ENCODE results near the gene OPRM1.
"Not testable (repeated sequence)": the region's sequence is repeated elsewhere in the genome, so short reads cannot be mapped to it uniquely, and the experiment has no call there.

OPRM1 gene

GRCh38 chr6:154156135-154156896 lies 117.3 kb downstream of the OPRM1 start:
- peak; percentile 40 for DNase-seq

GRCh38 chr6:154157082-154157481 lies 118.0 kb downstream of the OPRM1 start:
- DNase-seq: no peak

GRCh38 chr6:154157706-154158105 lies 118.7 kb downstream of the OPRM1 start:
- DNase-seq: no peak

- DNase-seq: no peak
Observed at GRCh38 chr6:154159126-154159525, 120.1 kb downstream of the OPRM1 start.

- no peak for DNase-seq
Observed at GRCh38 chr6:154161689-154162088, 122.6 kb downstream of the OPRM1 start.

GRCh38 chr6:154164397-154164796 lies 125.4 kb downstream of the OPRM1 start:
- DNase-seq: no peak

- no peak for DNase-seq
Observed at GRCh38 chr6:154165478-154165877, 126.4 kb downstream of the OPRM1 start.

- no peak for DNase-seq
Observed at GRCh38 chr6:154166140-154166539, 127.1 kb downstream of the OPRM1 start.

GRCh38 chr6:154167126-154167525 lies 128.1 kb downstream of the OPRM1 start:
- no peak for DNase-seq

GRCh38 chr6:154169193-154169847 lies 130.3 kb downstream of the OPRM1 start:
- DNase-seq: no peak

GRCh38 chr6:154170106-154170505 lies 131.1 kb downstream of the OPRM1 start:
- no peak for DNase-seq

GRCh38 chr6:154172393-154172792 lies 133.4 kb downstream of the OPRM1 start:
- not testable (repeated sequence) for DNase-seq

GRCh38 chr6:154179434-154179833 lies 140.4 kb downstream of the OPRM1 start:
- no peak for DNase-seq

- no peak for DNase-seq
Observed at GRCh38 chr6:154187203-154187602, 148.2 kb downstream of the OPRM1 start.

- no peak for DNase-seq
Observed at GRCh38 chr6:154187714-154188113, 148.7 kb downstream of the OPRM1 start.

- DNase-seq: no peak
Observed at GRCh38 chr6:154196333-154196885, 157.4 kb downstream of the OPRM1 start.

- no peak for DNase-seq
Observed at GRCh38 chr6:154197196-154197860, 158.3 kb downstream of the OPRM1 start.

- not testable (repeated sequence) for DNase-seq
Observed at GRCh38 chr6:154201688-154202087, 162.6 kb downstream of the OPRM1 start.

GRCh38 chr6:154202339-154202738 lies 163.3 kb downstream of the OPRM1 start:
- DNase-seq: no peak

- DNase-seq: no peak
Observed at GRCh38 chr6:154202958-154203357, 163.9 kb downstream of the OPRM1 start.

GRCh38 chr6:154206141-154206540 lies 167.1 kb downstream of the OPRM1 start:
- DNase-seq: no peak

- DNase-seq: no peak
Observed at GRCh38 chr6:154206996-154207395, 168.0 kb downstream of the OPRM1 start.

- no peak for DNase-seq
Observed at GRCh38 chr6:154209555-154209954, 170.5 kb downstream of the OPRM1 start.

- DNase-seq: no peak
Observed at GRCh38 chr6:154210678-154211077, 171.6 kb downstream of the OPRM1 start.

Measured in 8988T (cell line).